Spinal cord (tissue), 4 donors: ENCODE measurements around the gene CCDC110. TPM values are rescaled to one million over a fixed set of nuclear protein-coding genes. Genes with fewer than 3 reads are reported as not detected.

Experiments
- polyA plus RNA-seq, 2 donors: library from polyadenylated mRNA; unstranded; fragments of 120-200 nt; gene quantifications; one replicate each; pipeline ENCODE4 v1.2.1, GENCODE V29; 2013; ENCODE audit not compliant: insufficient read length in 2 of 2
- small RNA-seq: library from RNA; depleted of rRNA; stranded (forward); fragments of <200 nt; gene quantifications from one replicate; pipeline ENCODE3, GENCODE V24; 2014; ENCODE audit warnings: low replicate concordance
- total RNA-seq, 2 donors: library from RNA; depleted of rRNA in 1 of 2; stranded (reverse); fragments of 120-200 nt in 1 of 2; fragments of >200 nt in 1 of 2; gene quantifications; one replicate each; pipeline versions ENCODE4 v1.2.3 to v1.2.4, GENCODE V29; 2013 to 2014

Gene CCDC110
- total and polyA plus RNA-seq, 4 donors, result 2.0 to 4.8 (median 2.6) TPM

Small RNA genes lying within 50 kb of the gene (small RNA-seq; reads per million reads assigned to genes)
- gene RF00019, result not detected

Other genes with a start within 250 kb of the CCDC110 start
- gene LRP2BP, start 75.8 kb downstream of the CCDC110 start, total RNA-seq, result 1 to 10 TPM; 8.0 to 9.2 TPM
- gene LRP2BP, start 75.8 kb downstream of the CCDC110 start, polyA plus RNA-seq, result 10 to 100 TPM; 14.1 to 14.9 TPM
- gene ANKRD37, start 74.9 kb downstream of the CCDC110 start, total RNA-seq, result 10 to 100 TPM; 17.5 to 28.6 TPM
- 10 to 100 TPM; 20.9 to 24.7 TPM for gene ANKRD37, start 74.9 kb downstream of the CCDC110 start, polyA plus RNA-seq
- gene UFSP2, start 45.8 kb downstream of the CCDC110 start, total RNA-seq, result 10 to 100 TPM; 52.9 to 83.3 TPM
- gene UFSP2, start 45.8 kb downstream of the CCDC110 start, polyA plus RNA-seq, result 10 to 100 TPM; 35.9 to 47.9 TPM
- gene PDLIM3, start 63.8 kb upstream of the CCDC110 start, total RNA-seq, result 10 to 100 TPM; 45.3 to 56.9 TPM
- 100 to 1,000 TPM; 124 to 140 TPM for gene PDLIM3, start 63.8 kb upstream of the CCDC110 start, polyA plus RNA-seq